K562 (cell line): ENCODE data around the gene ZSWIM1. TPM values are rescaled to one million over a fixed set of nuclear protein-coding genes. Genes with fewer than 3 reads are reported as not detected.

Experiments
- ATAC-seq: fragments of 200-7000 bp; cut with Tn5 transposase; 3 replicates; pipeline ENCODE4 v1.9.1; 2020; ENCODE audit warnings: moderate library complexity
- BruUV-seq: library from RNA; stranded (reverse); fragments of 400-500 nt; replicated peaks from 2 replicates; lab custom pipeline; 2021; lab: Mats Ljungman, UMichigan
- CTCF ChIA-PET: fragments of 300-600 bp; formaldehyde crosslinking; extraction: SDS; loops from one replicate; lab custom pipeline; 2021; ENCODE audit warnings: low intra/inter-chr PET ratio; lab: Yijun Ruan, JAX
- POLR2A ChIA-PET: fragments of 300-600, 350-650 bp; sonication (Branson Sonifier 250); formaldehyde crosslinking; extraction: SDS; loops from one replicate; lab custom pipeline; 2021; ENCODE audit warnings: antibody characterized with exemption, inconsistent platforms; lab: Yijun Ruan, JAX
- DNase-seq, 4 experiments: peaks; one replicate each; pipeline versions ENCODE4 v3.0.0 to v3.0.0-alpha.2; 2011 to 2018; ENCODE audit warnings: low spot score in 3 of 4, mixed read lengths in 3 of 4; ENCODE audit errors: extremely low read depth in 1 of 4
- FAIRE-seq: peaks from 2 replicates; lab custom pipeline; 2011; peaks lifted over from hg19 to GRCh38; lab: Jason Lieb, UNC
- H2AFZ ChIP-seq: 2 replicates; pipeline ENCODE4 v1.6.0; 2011; ENCODE audit warnings: low read depth, low read length, control low read depth, inconsistent platforms
- H3K27ac ChIP-seq: fragments of 200-600 bp; 3 replicates; pipeline ENCODE4 v1.8.0; 2011; ENCODE audit warnings: low read depth, mild to moderate bottlenecking, control low read depth, inconsistent platforms, low read length, moderate library complexity, mixed read lengths; ENCODE audit errors: extremely low read depth
- H3K27me3 ChIP-seq, 2 experiments: fragments of 300-600 bp in 1 of 2; 2 replicates in 1 of 2; 3 replicates in 1 of 2; pipeline versions ENCODE4 v1.6.0 to v1.8.0; 2011; ENCODE audit warnings: inconsistent platforms in 2 of 2, low read length in 2 of 2, mild to moderate bottlenecking in 1 of 2, mixed read lengths in 1 of 2, moderate library complexity in 1 of 2; ENCODE audit not compliant: control insufficient read depth in 2 of 2, insufficient read depth in 2 of 2
- H3K36me3 ChIP-seq: fragments of 300-600 bp; 3 replicates; pipeline ENCODE4 v1.8.0; 2011; ENCODE audit warnings: mild to moderate bottlenecking, low read length, inconsistent platforms; ENCODE audit not compliant: control insufficient read depth, insufficient read depth
- H3K4me1 ChIP-seq, 2 experiments: fragments of 200-600 bp in 1 of 2; replicated peaks in 1 of 2; 2 replicates in 1 of 2; 3 replicates in 1 of 2; pipeline versions ENCODE4 v1.5.1 to v1.8.0; 2011; ENCODE audit warnings: inconsistent platforms in 2 of 2, low read length in 2 of 2, mild to moderate bottlenecking in 1 of 2, mixed read lengths in 1 of 2, moderate library complexity in 1 of 2; ENCODE audit not compliant: control insufficient read depth in 2 of 2, insufficient read depth in 2 of 2
- H3K4me2 ChIP-seq: 2 replicates; pipeline ENCODE4 v1.6.1; 2011; ENCODE audit warnings: low read length, control low read depth, inconsistent platforms, mixed read lengths; ENCODE audit not compliant: insufficient read depth
- H3K4me3 ChIP-seq: fragments of 200-600 bp; sonication (generic), shearing (Covaris generic); 2 replicates; pipeline ENCODE4 v1.5.1; 2016; ENCODE audit warnings: control low read depth, inconsistent platforms
- H3K79me2 ChIP-seq: fragments of 200-600 bp; 3 replicates; pipeline ENCODE4 v1.8.0; 2011; ENCODE audit warnings: low read length, inconsistent platforms; ENCODE audit not compliant: control insufficient read depth, insufficient read depth
- H3K9ac ChIP-seq, 2 experiments: 2 replicates each; pipeline versions ENCODE4 v1.6.0 to v1.6.1; 2011; ENCODE audit warnings: low read depth in 2 of 2, low read length in 2 of 2, control low read depth in 1 of 2, inconsistent platforms in 1 of 2, mild to moderate bottlenecking in 1 of 2, mixed read lengths in 1 of 2; ENCODE audit not compliant: insufficient read depth in 1 of 2
- H3K9me1 ChIP-seq: one replicate; pipeline ENCODE4 v1.6.0; 2011; ENCODE audit warnings: inconsistent platforms, mild to moderate bottlenecking, low read length, moderate library complexity; ENCODE audit not compliant: control insufficient read depth, insufficient read depth
- H3K9me3 ChIP-seq: replicated peaks from 2 replicates; pipeline ENCODE4 v1.5.1; 2011; ENCODE audit warnings: low read depth, low read length, inconsistent platforms; ENCODE audit not compliant: control insufficient read depth, insufficient read depth
- H4K20me1 ChIP-seq: replicated peaks from 2 replicates; pipeline ENCODE4 v1.6.1; 2011; ENCODE audit warnings: low read length, inconsistent platforms, mixed read lengths; ENCODE audit not compliant: control insufficient read depth, insufficient read depth
- MBD2 ChIP-seq: sonication (generic); IDR thresholded peaks from 2 replicates; pipeline ENCODE4 v1.6.1; 2016; ENCODE audit warnings: low read depth, borderline replicate concordance
- NFIX ChIP-seq: fragments of 250-450 bp; sonication (Bioruptor Pico); IDR thresholded peaks from 2 replicates; pipeline ENCODE4 v1.4.0; 2020; ENCODE audit warnings: low read depth, mild to moderate bottlenecking, moderate library complexity
- PHTF2 ChIP-seq: fragments of 250-450 bp; sonication (Bioruptor Pico); IDR thresholded peaks from 2 replicates; pipeline ENCODE4 v1.5.0; 2021; ENCODE audit warnings: mild to moderate bottlenecking
- POLR2A ChIP-seq: fragments of 450-650 bp; conservative IDR thresholded peaks from 2 replicates; pipeline ENCODE4 v1.6.1; 2016
- RFX1 ChIP-seq: fragments of 450-650 bp; IDR thresholded peaks from 2 replicates; pipeline ENCODE4 v1.6.1; 2016; ENCODE audit warnings: mild to moderate bottlenecking, moderate library complexity
- ZNF384 ChIP-seq: IDR thresholded peaks from 2 replicates; pipeline ENCODE4 v1.6.1; 2012; ENCODE audit warnings: low read depth, low read length, improper control_type of control experiment
- ZNF408 ChIP-seq: fragments of 250-450 bp; sonication (Bioruptor Pico); IDR thresholded peaks from 2 replicates; pipeline ENCODE4 v1.4.0; 2020; ENCODE audit warnings: low read depth, mild to moderate bottlenecking, moderate library complexity
- ZNF436 ChIP-seq: fragments of 250-450, 450-650 bp; sonication (Bioruptor Pico); formaldehyde crosslinking; IDR thresholded peaks from 2 replicates; pipeline ENCODE4 v1.7.0; 2020; ENCODE audit warnings: mild to moderate bottlenecking
- WGBS: fragments of 100-300 bp; shearing (Covaris generic); methylation state at CpG from one replicate; pipeline ENCODE4 v1.1.6; 2016; ENCODE audit warnings: low coverage, mixed read lengths; ENCODE audit not compliant: insufficient coverage; ENCODE audit errors: missing lambda C conversion rate; 5-methylcytosine and 5-hydroxymethylcytosine counted together
- in situ Hi-C: fragments of 300-500 bp; cut with MboI; formaldehyde crosslinking; loops from 4 replicates; pipeline ENCODE4 v1.15.0; 2018; ENCODE audit warnings: inconsistent platforms, mixed read lengths
- intact Hi-C: fragments of 100-400 bp; cut with micrococcal nuclease; formaldehyde crosslinking; loops from 2 replicates; pipeline ENCODE4 v1.14.2; 2022
- polyA plus RNA-seq, 8 experiments: library from polyadenylated mRNA; depleted of rRNA in 4 of 8; stranded (reverse) in 5 of 8; unstranded in 3 of 8; fragments of >200 nt; fragmentation: Nextera tagmentation in 2 of 8; fragmentation: Illumina TruSeq in 1 of 8; extraction: Ambion mirVana in 2 of 8; extraction: Trizol in 1 of 8; gene quantifications; 2 replicates each; pipeline versions ENCODE4 v1.2.1 to v1.2.3, GENCODE V29; 2011 to 2014; ENCODE audit warnings: inconsistent platforms in 1 of 8, missing spikeins in 1 of 8
- total RNA-seq, 7 experiments: library from RNA; depleted of rRNA in 6 of 7; stranded (reverse); fragments of >200 nt in 6 of 7; fragmentation: Illumina TruSeq in 2 of 7; extraction: Trizol in 2 of 7; gene quantifications; 2 replicates each; pipeline versions ENCODE4 v1.2.1 to v1.2.3, GENCODE V29; 2011 to 2021; ENCODE audit warnings: low replicate concordance in 1 of 7
- TF ChIP-seq, protein P1 (sequence below): fragments of 250-450 bp; sonication (Bioruptor Pico); IDR thresholded peaks from 2 replicates; pipeline ENCODE4 v1.4.0; 2020; ENCODE audit warnings: mild to moderate bottlenecking, moderate library complexity
- TF ChIP-seq, protein P2 (sequence below): fragments of 250-450 bp; sonication (Bioruptor Pico); IDR thresholded peaks from 2 replicates; pipeline ENCODE4 v1.5.0; 2020; ENCODE audit warnings: mild to moderate bottlenecking, borderline replicate concordance
- TF ChIP-seq, protein P3 (sequence below): conservative IDR thresholded peaks from 2 replicates; pipeline ENCODE4 v1.6.1; 2011; ENCODE audit warnings: low read depth, mild to moderate bottlenecking, low read length; ENCODE audit not compliant: control insufficient read depth
- TF ChIP-seq, protein P4 (sequence below): fragments of 450-650 bp; formaldehyde crosslinking; IDR thresholded peaks from 2 replicates; pipeline ENCODE4 v1.4.0; 2020; ENCODE audit warnings: mild to moderate bottlenecking, moderate library complexity
- TF ChIP-seq, protein P5 (sequence below): fragments of 250-450 bp; sonication (Bioruptor Pico); IDR thresholded peaks from 2 replicates; pipeline ENCODE4 v1.4.0; 2020; ENCODE audit warnings: mild to moderate bottlenecking, moderate library complexity, borderline replicate concordance

ZSWIM1 gene
- total and polyA plus RNA-seq, 9 of the 15 experiments (the other 6 are each of a cell fraction or from before 2014, with no cell fraction given), result 2.5 to 15.6 (median 9.5) TPM

DNA sequence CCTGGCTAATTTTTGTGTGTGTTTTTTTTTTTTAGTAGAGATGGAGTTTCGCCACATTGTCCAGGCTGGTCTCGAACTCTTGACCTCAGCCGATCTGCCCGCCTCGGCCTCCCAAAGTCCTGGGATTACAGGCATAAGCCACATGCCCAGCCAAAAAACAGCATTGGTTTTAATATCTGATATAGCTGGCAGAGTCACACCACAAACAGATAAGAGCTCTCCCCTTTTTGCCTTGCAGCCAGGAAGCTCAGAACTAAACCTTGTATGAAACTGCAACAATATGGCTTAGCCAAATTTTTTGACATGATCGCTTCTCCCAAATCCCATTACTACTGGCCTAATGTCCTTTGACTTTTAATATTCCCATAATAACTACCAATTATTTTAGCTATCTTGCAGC, 28.7 kb upstream of the ZSWIM1 start:
- H3K4me2 ChIP-seq, result no peak overlapping the region
- FAIRE-seq, result no peak
- no peaks in the 10 kb centered on the region for H4K20me1 ChIP-seq
- CTCF ChIA-PET, result no interaction called here
- no peak overlapping the region for H3K9ac ChIP-seq
- no peaks in the 10 kb centered on the region for H3K27me3 ChIP-seq
- H3K4me1 ChIP-seq, result peaks cover 18 to 28% of the 10 kb centered on the region in 2 experiments; a peak in 4 of 5 replicates
- H3K9me1 ChIP-seq, result no peaks in the 10 kb centered on the region
- H2AFZ ChIP-seq, result no peak overlapping the region
- ATAC-seq, result no peak
- no peak for DNase-seq
- intact Hi-C loops (no loop called here), in situ Hi-C loops (no loop called here)
- no TSS peak for BruUV-seq
- H3K27ac ChIP-seq, result no peak overlapping the region
- H3K9me3 ChIP-seq, result peaks cover 5% of the 10 kb centered on the region
- no peak overlapping the region for H3K4me3 ChIP-seq
- TF ChIP-seq, protein P1, sequence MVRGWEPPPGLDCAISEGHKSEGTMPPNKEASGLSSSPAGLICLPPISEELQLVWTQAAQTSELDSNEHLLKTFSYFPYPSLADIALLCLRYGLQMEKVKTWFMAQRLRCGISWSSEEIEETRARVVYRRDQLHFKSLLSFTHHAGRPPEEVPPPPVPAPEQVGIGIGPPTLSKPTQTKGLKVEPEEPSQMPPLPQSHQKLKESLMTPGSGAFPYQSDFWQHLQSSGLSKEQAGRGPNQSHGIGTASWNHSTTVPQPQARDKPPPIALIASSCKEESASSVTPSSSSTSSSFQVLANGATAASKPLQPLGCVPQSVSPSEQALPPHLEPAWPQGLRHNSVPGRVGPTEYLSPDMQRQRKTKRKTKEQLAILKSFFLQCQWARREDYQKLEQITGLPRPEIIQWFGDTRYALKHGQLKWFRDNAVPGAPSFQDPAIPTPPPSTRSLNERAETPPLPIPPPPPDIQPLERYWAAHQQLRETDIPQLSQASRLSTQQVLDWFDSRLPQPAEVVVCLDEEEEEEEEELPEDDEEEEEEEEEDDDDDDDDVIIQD, result no peak
- TF ChIP-seq, protein P2, sequence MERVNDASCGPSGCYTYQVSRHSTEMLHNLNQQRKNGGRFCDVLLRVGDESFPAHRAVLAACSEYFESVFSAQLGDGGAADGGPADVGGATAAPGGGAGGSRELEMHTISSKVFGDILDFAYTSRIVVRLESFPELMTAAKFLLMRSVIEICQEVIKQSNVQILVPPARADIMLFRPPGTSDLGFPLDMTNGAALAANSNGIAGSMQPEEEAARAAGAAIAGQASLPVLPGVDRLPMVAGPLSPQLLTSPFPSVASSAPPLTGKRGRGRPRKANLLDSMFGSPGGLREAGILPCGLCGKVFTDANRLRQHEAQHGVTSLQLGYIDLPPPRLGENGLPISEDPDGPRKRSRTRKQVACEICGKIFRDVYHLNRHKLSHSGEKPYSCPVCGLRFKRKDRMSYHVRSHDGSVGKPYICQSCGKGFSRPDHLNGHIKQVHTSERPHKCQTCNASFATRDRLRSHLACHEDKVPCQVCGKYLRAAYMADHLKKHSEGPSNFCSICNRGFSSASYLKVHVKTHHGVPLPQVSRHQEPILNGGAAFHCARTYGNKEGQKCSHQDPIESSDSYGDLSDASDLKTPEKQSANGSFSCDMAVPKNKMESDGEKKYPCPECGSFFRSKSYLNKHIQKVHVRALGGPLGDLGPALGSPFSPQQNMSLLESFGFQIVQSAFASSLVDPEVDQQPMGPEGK (CRISPR knock-in tag), result no peak
- TF ChIP-seq MBD2 (no peak), ZNF384 (no peak), PHTF2 (CRISPR knock-in tag) (no peak), ZNF408 (CRISPR knock-in tag) (no peak), RFX1 (no peak), NFIX (CRISPR knock-in tag) (no peak), POLR2A (no peak), ZNF436 (CRISPR knock-in tag) (no peak)
- TF ChIP-seq, protein P3, sequence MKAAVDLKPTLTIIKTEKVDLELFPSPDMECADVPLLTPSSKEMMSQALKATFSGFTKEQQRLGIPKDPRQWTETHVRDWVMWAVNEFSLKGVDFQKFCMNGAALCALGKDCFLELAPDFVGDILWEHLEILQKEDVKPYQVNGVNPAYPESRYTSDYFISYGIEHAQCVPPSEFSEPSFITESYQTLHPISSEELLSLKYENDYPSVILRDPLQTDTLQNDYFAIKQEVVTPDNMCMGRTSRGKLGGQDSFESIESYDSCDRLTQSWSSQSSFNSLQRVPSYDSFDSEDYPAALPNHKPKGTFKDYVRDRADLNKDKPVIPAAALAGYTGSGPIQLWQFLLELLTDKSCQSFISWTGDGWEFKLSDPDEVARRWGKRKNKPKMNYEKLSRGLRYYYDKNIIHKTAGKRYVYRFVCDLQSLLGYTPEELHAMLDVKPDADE, result no peak
- TF ChIP-seq, protein P4, sequence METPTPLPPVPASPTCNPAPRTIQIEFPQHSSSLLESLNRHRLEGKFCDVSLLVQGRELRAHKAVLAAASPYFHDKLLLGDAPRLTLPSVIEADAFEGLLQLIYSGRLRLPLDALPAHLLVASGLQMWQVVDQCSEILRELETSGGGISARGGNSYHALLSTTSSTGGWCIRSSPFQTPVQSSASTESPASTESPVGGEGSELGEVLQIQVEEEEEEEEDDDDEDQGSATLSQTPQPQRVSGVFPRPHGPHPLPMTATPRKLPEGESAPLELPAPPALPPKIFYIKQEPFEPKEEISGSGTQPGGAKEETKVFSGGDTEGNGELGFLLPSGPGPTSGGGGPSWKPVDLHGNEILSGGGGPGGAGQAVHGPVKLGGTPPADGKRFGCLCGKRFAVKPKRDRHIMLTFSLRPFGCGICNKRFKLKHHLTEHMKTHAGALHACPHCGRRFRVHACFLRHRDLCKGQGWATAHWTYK (CRISPR knock-in tag), result no peak
- TF ChIP-seq, protein P5, sequence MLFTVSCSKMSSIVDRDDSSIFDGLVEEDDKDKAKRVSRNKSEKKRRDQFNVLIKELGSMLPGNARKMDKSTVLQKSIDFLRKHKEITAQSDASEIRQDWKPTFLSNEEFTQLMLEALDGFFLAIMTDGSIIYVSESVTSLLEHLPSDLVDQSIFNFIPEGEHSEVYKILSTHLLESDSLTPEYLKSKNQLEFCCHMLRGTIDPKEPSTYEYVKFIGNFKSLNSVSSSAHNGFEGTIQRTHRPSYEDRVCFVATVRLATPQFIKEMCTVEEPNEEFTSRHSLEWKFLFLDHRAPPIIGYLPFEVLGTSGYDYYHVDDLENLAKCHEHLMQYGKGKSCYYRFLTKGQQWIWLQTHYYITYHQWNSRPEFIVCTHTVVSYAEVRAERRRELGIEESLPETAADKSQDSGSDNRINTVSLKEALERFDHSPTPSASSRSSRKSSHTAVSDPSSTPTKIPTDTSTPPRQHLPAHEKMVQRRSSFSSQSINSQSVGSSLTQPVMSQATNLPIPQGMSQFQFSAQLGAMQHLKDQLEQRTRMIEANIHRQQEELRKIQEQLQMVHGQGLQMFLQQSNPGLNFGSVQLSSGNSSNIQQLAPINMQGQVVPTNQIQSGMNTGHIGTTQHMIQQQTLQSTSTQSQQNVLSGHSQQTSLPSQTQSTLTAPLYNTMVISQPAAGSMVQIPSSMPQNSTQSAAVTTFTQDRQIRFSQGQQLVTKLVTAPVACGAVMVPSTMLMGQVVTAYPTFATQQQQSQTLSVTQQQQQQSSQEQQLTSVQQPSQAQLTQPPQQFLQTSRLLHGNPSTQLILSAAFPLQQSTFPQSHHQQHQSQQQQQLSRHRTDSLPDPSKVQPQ (CRISPR knock-in tag), result no peak
- peaks cover 15% of the 10 kb centered on the region for H3K79me2 ChIP-seq
- peaks cover 14% of the 10 kb centered on the region; the same call in 2 of the 3 replicates for H3K36me3 ChIP-seq
- 92% methylated on average over 6 of the region's 6 CpGs for WGBS
- POLR2A ChIA-PET, result interaction anchor here (0.7 to 2.3 kb wide), 2 partner anchors 11 kb away, joined by 3 to 19 read pairs; no protein-coding TSS in a partner anchor
